ENCODE measurements around the gene NR3C1. TPM values are rescaled to one million over a fixed set of nuclear protein-coding genes. Genes with fewer than 3 reads are reported as not detected.

The NR3C1 gene
- polyA plus RNA-seq, 1 donor from 2014 or later, result 2.3 TPM

- Histone ChIP-seq H3F3A (ENCODE audit: insufficient read depth, low read length, poor library complexity, severe bottlenecking) (no peaks in the 10 kb centered on the region), H4K20me1 (ENCODE audit: insufficient read depth) (no peaks in the 10 kb centered on the region), H3K9ac (ENCODE audit: low read length) (no peak overlapping the region), H3K79me2 (replicated peaks; ENCODE audit: insufficient read depth, low read length) (no peaks in the 10 kb centered on the region), H2AFZ (ENCODE audit: low read depth, low read length) (no peak overlapping the region), H3K27ac (ENCODE audit: low read length) (no peak overlapping the region), H3K9me3 (ENCODE audit: low read length) (no peaks in the 10 kb centered on the region), H3K36me3 (ENCODE audit: insufficient read depth, low read length) (no peaks in the 10 kb centered on the region), H3K4me3 (ENCODE audit: low read length) (no peak overlapping the region), H3K27me3 (ENCODE audit: insufficient read depth, low read depth, low read length) (no peaks in the 10 kb centered on the region), H3K9me2 (ENCODE audit: insufficient read depth, low read length) (no peaks in the 10 kb centered on the region), H3K4me2 (ENCODE audit: low read length) (no peak overlapping the region)
- no peak for TF ChIP-seq CTCF (IDR thresholded peaks at IDR 0.05; ENCODE audit: poor library complexity, severe bottlenecking)
- TF ChIP-seq TAF1 (IDR thresholded peaks at IDR 0.05; ENCODE audit: low read depth), result no peak
- TF ChIP-seq EP300 (conservative IDR thresholded peaks at IDR 0.05; ENCODE audit: poor library complexity, severe bottlenecking), result no peak
- TF ChIP-seq RAD21 (conservative IDR thresholded peaks at IDR 0.05), result no peak
- no peak for TF ChIP-seq POLR2AphosphoS5 (IDR thresholded peaks at IDR 0.05)
- no peak for TF ChIP-seq EZH2 (IDR thresholded peaks at IDR 0.05; ENCODE audit: borderline replicate concordance, insufficient read depth, low read length, poor library complexity, severe bottlenecking)
- no peak for TF ChIP-seq SMC3 (conservative IDR thresholded peaks at IDR 0.05; ENCODE audit: poor library complexity)
- no peak for TF ChIP-seq MXI1 (conservative IDR thresholded peaks at IDR 0.05; ENCODE audit: poor library complexity, severe bottlenecking)
- TF ChIP-seq REST (IDR thresholded peaks at IDR 0.05; ENCODE audit: borderline replicate concordance), result no peak
These were observed 87.6 kb downstream of the NR3C1 start for GRCh38 chr5:143315929-143316328.

- H3K4me2 ChIP-seq (ENCODE audit: low read length), result no peak overlapping the region
- H3K9ac ChIP-seq (ENCODE audit: low read length), result no peak overlapping the region
- no peaks in the 10 kb centered on the region for H3K27me3 ChIP-seq (ENCODE audit: insufficient read depth, low read depth, low read length)
- H3K4me3 ChIP-seq (ENCODE audit: low read length), result no peak overlapping the region
- H3K36me3 ChIP-seq (ENCODE audit: insufficient read depth, low read length), result no peaks in the 10 kb centered on the region
- no peaks in the 10 kb centered on the region for H4K20me1 ChIP-seq (ENCODE audit: insufficient read depth)
- no peaks in the 10 kb centered on the region for H3K9me3 ChIP-seq (ENCODE audit: low read length)
- H2AFZ ChIP-seq (ENCODE audit: low read depth, low read length), result no peak overlapping the region
- no peaks in the 10 kb centered on the region for H3K79me2 ChIP-seq (replicated peaks; ENCODE audit: insufficient read depth, low read length)
- no peak overlapping the region for H3K27ac ChIP-seq (ENCODE audit: low read length)
- H3F3A ChIP-seq (ENCODE audit: insufficient read depth, low read length, poor library complexity, severe bottlenecking), result no peaks in the 10 kb centered on the region
- TF ChIP-seq EP300 (conservative IDR thresholded peaks at IDR 0.05; ENCODE audit: poor library complexity, severe bottlenecking) (no peak), POLR2AphosphoS5 (IDR thresholded peaks at IDR 0.05) (no peak), EZH2 (IDR thresholded peaks at IDR 0.05; ENCODE audit: borderline replicate concordance, insufficient read depth, low read length, poor library complexity, severe bottlenecking) (no peak), CTCF (IDR thresholded peaks at IDR 0.05; ENCODE audit: poor library complexity, severe bottlenecking) (no peak), TAF1 (IDR thresholded peaks at IDR 0.05; ENCODE audit: low read depth) (no peak)
- H3K9me2 ChIP-seq (ENCODE audit: insufficient read depth, low read length), result no peaks in the 10 kb centered on the region
These were observed 88.3 kb downstream of the NR3C1 start for GRCh38 chr5:143315214-143315613.

Measured in neural cell (in vitro differentiated cells).